Dendritic cell treated with granulocyte-macrophage colony-stimulating factor and Interleukin-4, amounts not matched to agents 40 ng/mL and 50 ng/mL, for 4 days (primary cell): ENCODE results near the gene TFCP2L1.
"Not testable (repeated sequence)": the region's sequence is repeated elsewhere in the genome, so short reads cannot be mapped to it uniquely, and the experiment has no call there.

Experiments used
- H3K27ac Mint-ChIP-seq: one replicate; pipeline ENCODE4 v1.8.0; 2022; ENCODE audit warnings: mild to moderate bottlenecking, mixed read lengths
- H3K27me3 Mint-ChIP-seq: one replicate; pipeline ENCODE4 v1.8.0; 2022; ENCODE audit warnings: mild to moderate bottlenecking, mixed read lengths
- H3K36me3 Mint-ChIP-seq: one replicate; pipeline ENCODE4 v1.8.0; 2022; ENCODE audit warnings: low read depth, mixed read lengths
- H3K4me1 Mint-ChIP-seq: one replicate; pipeline ENCODE4 v1.8.0; 2022; ENCODE audit warnings: low read depth, mixed read lengths
- H3K4me3 Mint-ChIP-seq: one replicate; pipeline ENCODE4 v1.8.0; 2022; ENCODE audit warnings: mild to moderate bottlenecking, moderate library complexity, mixed read lengths
- H3K9me3 Mint-ChIP-seq: one replicate; pipeline ENCODE4 v1.8.0; 2022; ENCODE audit warnings: mixed read lengths
- intact Hi-C: fragments of 100-400 bp; cut with micrococcal nuclease; formaldehyde crosslinking; loops from one replicate; pipeline ENCODE4 v1.15.0; 2022

Gene TFCP2L1

GRCh38 chr2:121225681-121226080, 59.3 kb downstream of the TFCP2L1 start:
- H3K27ac Mint-ChIP-seq, intact Hi-C loops, H3K4me1 Mint-ChIP-seq, H3K27me3 Mint-ChIP-seq, H3K36me3 Mint-ChIP-seq, H3K9me3 Mint-ChIP-seq, H3K4me3 Mint-ChIP-seq: not testable (repeated sequence)

DNA sequence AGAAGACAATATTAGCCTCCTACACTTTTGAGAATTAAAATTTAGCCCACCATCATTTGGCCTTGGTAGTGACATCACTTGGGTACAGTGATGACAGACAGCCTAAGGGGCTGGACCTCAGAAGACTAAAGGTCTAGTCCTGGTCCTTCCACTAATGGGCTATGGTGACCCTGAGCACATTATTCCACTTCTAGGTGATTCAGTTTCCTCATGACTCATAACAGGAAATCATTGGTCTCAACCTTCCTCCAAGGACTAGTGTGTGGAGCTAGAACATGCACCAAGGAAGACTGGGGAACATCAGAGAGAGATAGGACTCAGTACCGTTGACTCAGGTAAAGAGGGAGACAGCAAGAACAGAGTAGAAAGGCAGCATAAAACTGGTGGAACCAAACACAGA, 64.0 kb downstream of the TFCP2L1 start:
- H3K9me3 Mint-ChIP-seq, result no peaks in the 10 kb centered on the region
- no peaks in the 10 kb centered on the region for H3K36me3 Mint-ChIP-seq
- no peak overlapping the region for H3K4me3 Mint-ChIP-seq
- H3K27me3 Mint-ChIP-seq, result peaks cover 2% of the 10 kb centered on the region
- intact Hi-C loops, result no loop called here
- no peak overlapping the region for H3K27ac Mint-ChIP-seq
- H3K4me1 Mint-ChIP-seq, result peaks cover 5% of the 10 kb centered on the region

DNA sequence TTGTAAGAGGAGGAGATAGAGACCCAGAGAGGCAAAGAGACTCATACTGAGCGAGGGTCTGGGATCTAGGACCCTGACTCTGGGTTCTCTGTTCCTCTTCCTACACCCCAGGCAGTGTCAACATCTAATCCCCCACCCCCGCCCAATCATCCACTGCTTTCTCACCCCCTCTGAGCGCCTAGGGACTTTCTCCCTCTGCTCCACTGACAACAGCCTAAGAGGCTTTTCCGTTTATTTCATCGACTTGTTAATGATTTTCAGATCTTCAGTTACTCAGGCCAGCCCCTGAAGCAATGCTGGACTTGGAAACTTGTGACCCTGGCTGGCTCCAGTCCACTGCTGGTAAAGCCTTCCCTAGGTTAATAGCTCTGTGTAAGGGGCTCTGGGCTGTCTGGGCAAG, 65.1 kb downstream of the TFCP2L1 start:
- peaks cover 5% of the 10 kb centered on the region for H3K4me1 Mint-ChIP-seq
- intact Hi-C loops, result no loop called here
- peaks cover 2% of the 10 kb centered on the region for H3K27me3 Mint-ChIP-seq
- no peak overlapping the region for H3K4me3 Mint-ChIP-seq
- no peak overlapping the region for H3K27ac Mint-ChIP-seq
- H3K9me3 Mint-ChIP-seq, result no peaks in the 10 kb centered on the region
- H3K36me3 Mint-ChIP-seq, result no peaks in the 10 kb centered on the region

GRCh38 chr2:121218386-121218938, 66.5 kb downstream of the TFCP2L1 start:
- H3K4me1 Mint-ChIP-seq, result peaks cover 5% of the 10 kb centered on the region
- no peak overlapping the region for H3K4me3 Mint-ChIP-seq
- no peaks in the 10 kb centered on the region for H3K36me3 Mint-ChIP-seq
- H3K27me3 Mint-ChIP-seq, result peaks cover 2% of the 10 kb centered on the region
- intact Hi-C loops, result no loop called here
- H3K27ac Mint-ChIP-seq, result no peak overlapping the region
- no peaks in the 10 kb centered on the region for H3K9me3 Mint-ChIP-seq

- Mint-ChIP-seq H3K27me3 (peaks cover 2% of the 10 kb centered on the region), H3K36me3 (no peaks in the 10 kb centered on the region), H3K4me3 (no peak overlapping the region), H3K4me1 (peaks cover 5% of the 10 kb centered on the region), H3K9me3 (no peaks in the 10 kb centered on the region), H3K27ac (no peak overlapping the region)
- intact Hi-C loops, result no loop called here
These were observed 67.4 kb downstream of the TFCP2L1 start for GRCh38 chr2:121217627-121218026.

DNA sequence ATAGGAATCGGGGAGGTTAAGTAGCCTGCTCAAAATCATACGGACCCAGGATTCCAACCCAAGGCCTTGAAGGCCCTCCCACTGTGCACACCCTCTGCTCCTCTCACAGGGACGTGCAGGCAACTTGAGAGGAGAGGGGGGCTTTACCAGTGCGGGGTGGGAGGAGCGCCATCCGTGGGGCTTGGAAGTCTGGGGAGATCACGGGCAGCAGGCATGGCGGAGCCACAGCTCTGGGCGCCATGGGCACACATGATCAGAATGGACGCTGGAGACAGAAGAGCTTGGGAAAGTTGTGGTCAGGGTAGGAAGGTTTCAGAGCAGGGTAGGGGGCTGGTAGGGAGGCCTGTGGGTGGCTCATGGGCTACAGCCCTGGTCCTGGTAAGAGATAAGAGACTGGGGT, 70.7 kb downstream of the TFCP2L1 start:
- H3K27ac Mint-ChIP-seq, result no peak overlapping the region
- H3K4me1 Mint-ChIP-seq, result no peaks in the 10 kb centered on the region
- intact Hi-C loops, result no loop called here
- H3K4me3 Mint-ChIP-seq, result no peak overlapping the region
- no peaks in the 10 kb centered on the region for H3K27me3 Mint-ChIP-seq
- no peaks in the 10 kb centered on the region for H3K36me3 Mint-ChIP-seq
- no peaks in the 10 kb centered on the region for H3K9me3 Mint-ChIP-seq

DNA sequence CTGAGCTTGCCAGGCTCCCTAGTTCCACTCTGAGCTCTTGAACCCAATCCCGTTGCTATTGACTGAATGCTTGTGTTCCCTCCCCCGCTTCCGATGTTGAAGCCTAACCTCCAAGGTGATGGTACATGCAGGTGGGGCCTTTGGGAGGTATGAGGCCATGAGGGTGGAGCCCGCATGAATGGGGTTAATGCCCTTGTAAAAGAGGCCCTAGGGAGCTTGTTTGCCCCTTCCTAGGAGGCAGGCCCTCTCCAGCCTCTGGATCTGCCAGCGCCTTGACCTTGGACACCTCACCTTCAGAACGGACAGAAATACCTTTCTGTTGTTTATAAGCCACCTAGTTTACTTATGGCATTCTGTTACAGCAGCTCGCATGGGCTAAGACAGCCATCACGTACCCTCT, 71.6 kb downstream of the TFCP2L1 start:
- H3K9me3 Mint-ChIP-seq, result no peaks in the 10 kb centered on the region
- no peaks in the 10 kb centered on the region for H3K36me3 Mint-ChIP-seq
- no peak overlapping the region for H3K27ac Mint-ChIP-seq
- H3K27me3 Mint-ChIP-seq, result peaks cover 3% of the 10 kb centered on the region
- intact Hi-C loops, result no loop called here
- H3K4me3 Mint-ChIP-seq, result no peak overlapping the region
- H3K4me1 Mint-ChIP-seq, result no peaks in the 10 kb centered on the region

DNA sequence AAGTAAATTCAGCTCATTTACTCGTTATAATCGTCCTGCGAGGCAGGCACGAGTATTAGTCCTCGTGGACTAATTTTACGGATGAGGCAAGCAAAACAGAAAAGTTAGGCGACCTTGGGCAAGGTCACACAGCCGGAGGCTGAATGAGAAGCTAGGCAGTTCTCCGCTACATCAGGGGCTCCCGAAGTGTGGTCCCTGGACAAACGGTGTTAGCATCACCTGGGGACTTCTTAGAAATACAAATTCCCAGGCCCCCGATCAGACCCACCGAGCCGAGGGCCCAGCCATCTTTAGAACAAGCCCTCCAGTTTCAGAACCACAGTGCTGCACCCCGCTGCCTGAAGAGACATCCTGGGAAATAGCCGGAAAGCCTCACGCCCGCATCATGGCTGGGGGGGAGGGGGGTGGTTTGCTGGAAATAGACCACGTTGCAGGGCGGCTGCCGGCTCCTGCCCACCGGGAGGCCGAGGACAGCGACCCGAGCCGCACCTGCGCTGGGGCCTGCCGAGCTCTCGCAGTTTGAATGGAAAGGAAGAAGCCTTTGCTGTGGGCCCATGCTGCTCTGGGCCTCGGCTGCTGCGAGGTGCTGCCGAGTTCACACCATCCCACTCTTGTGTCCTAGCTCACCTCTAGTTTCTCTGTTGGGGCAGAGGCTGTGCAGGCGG, 72.2 kb downstream of the TFCP2L1 start:
- Mint-ChIP-seq H3K4me1 (no peaks in the 10 kb centered on the region), H3K27me3 (peaks cover 3% of the 10 kb centered on the region), H3K4me3 (no peak overlapping the region), H3K36me3 (no peaks in the 10 kb centered on the region), H3K9me3 (no peaks in the 10 kb centered on the region), H3K27ac (no peak overlapping the region)
- intact Hi-C loops, result no loop called here

DNA sequence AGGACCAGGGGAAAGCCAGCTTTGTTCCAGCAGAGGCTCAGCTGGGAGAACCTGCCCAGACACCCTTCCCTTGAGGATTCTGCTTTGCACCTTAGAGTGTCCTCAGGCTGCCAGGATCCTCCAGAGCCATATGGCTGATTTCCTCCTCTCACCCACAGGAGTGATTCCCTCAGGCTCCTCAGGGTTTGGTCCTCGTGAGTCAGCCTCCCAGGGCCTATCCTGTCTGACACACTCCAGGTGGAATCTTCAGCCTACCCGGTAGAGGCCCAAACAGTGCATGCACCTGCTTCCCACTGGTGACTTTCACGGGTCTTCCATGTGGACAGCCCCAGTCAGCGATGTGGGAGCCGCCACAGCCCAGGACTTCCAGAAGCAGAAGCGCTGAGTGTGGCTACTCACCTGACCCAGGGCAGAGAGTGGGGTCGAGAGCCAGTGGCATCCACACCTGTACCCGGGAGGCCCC, 73.3 kb downstream of the TFCP2L1 start:
- Mint-ChIP-seq H3K4me1 (no peaks in the 10 kb centered on the region), H3K9me3 (no peaks in the 10 kb centered on the region), H3K4me3 (no peak overlapping the region), H3K27ac (no peak overlapping the region), H3K36me3 (no peaks in the 10 kb centered on the region), H3K27me3 (peaks cover 5% of the 10 kb centered on the region)
- intact Hi-C loops, result no loop called here

- Mint-ChIP-seq H3K27ac (no peak overlapping the region), H3K4me1 (no peaks in the 10 kb centered on the region)
These were observed 73.8 kb downstream of the TFCP2L1 start for GRCh38 chr2:121211251-121211650.

GRCh38 chr2:121210691-121211090, 74.3 kb downstream of the TFCP2L1 start:
- Mint-ChIP-seq H3K36me3 (no peaks in the 10 kb centered on the region), H3K27ac (no peak overlapping the region), H3K9me3 (no peaks in the 10 kb centered on the region), H3K27me3 (peaks cover 5% of the 10 kb centered on the region), H3K4me1 (no peaks in the 10 kb centered on the region), H3K4me3 (no peak overlapping the region)
- intact Hi-C loops, result no loop called here

More at GRCh38 chr2:121211251-121211650, 73.8 kb downstream of the TFCP2L1 start:
- intact Hi-C loops, result no loop called here
- H3K36me3 Mint-ChIP-seq, result no peaks in the 10 kb centered on the region
- H3K27me3 Mint-ChIP-seq, result peaks cover 5% of the 10 kb centered on the region
- H3K4me3 Mint-ChIP-seq, result no peak overlapping the region
- H3K9me3 Mint-ChIP-seq, result no peaks in the 10 kb centered on the region

- Mint-ChIP-seq H3K27me3 (peaks cover 5% of the 10 kb centered on the region), H3K27ac (no peak overlapping the region), H3K4me3 (no peak overlapping the region), H3K36me3 (no peaks in the 10 kb centered on the region), H3K9me3 (no peaks in the 10 kb centered on the region), H3K4me1 (no peaks in the 10 kb centered on the region)
- intact Hi-C loops, result no loop called here
These were observed 75.9 kb downstream of the TFCP2L1 start for GRCh38 chr2:121209014-121209610.

DNA sequence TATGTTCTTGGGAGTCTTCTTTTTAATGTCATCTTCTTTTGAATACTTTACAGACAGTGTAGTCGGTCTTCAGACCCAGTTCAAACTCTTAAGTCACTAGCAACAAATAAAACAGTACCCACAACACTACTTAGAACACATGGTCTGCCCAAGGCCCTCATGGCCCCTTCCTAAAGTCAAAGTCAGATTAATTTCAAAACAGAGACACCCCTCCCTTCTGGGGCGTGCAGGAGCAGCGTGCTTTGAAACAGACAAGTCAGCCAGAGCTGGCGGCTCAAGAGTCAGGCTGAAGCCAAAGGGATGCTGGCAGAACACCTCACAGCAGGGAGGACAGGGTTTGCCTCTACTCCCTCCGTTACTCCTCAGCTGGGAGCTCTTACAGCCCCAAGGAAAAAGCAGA, 77.5 kb downstream of the TFCP2L1 start:
- Mint-ChIP-seq H3K27me3 (peaks cover 8% of the 10 kb centered on the region), H3K9me3 (no peaks in the 10 kb centered on the region), H3K4me1 (peaks cover 11% of the 10 kb centered on the region), H3K4me3 (no peak overlapping the region), H3K27ac (no peak overlapping the region), H3K36me3 (no peaks in the 10 kb centered on the region)
- intact Hi-C loops, result no loop called here

GRCh38 chr2:121205321-121205942, 79.6 kb downstream of the TFCP2L1 start:
- H3K4me1 Mint-ChIP-seq, result peaks cover 17% of the 10 kb centered on the region
- H3K27ac Mint-ChIP-seq, result no peak overlapping the region
- peaks cover 9% of the 10 kb centered on the region for H3K27me3 Mint-ChIP-seq
- no peaks in the 10 kb centered on the region for H3K36me3 Mint-ChIP-seq
- intact Hi-C loops, result no loop called here
- H3K9me3 Mint-ChIP-seq, result no peaks in the 10 kb centered on the region
- no peak overlapping the region for H3K4me3 Mint-ChIP-seq
